Adrenal gland (tissue), 12 donors: ENCODE data around the gene BRD4. TPM values are rescaled to one million over a fixed set of nuclear protein-coding genes. Genes with fewer than 3 reads are reported as not detected.

Experiments used
- DNase-seq, 7 donors: peaks; one replicate each; pipeline ENCODE4 v3.0.0-alpha.2; 2019 to 2020
- H3K27ac ChIP-seq, 5 donors: fragments of 200-600 bp; sonication (generic) in 4 of 5; 1 replicate in 3 of 5; 2 replicates in 2 of 5; pipeline versions ENCODE4 v1.5.1 to v1.8.0; 2016 to 2020; ENCODE audit warnings: mild to moderate bottlenecking in 1 of 5
- H3K27me3 ChIP-seq: fragments of 200-600 bp; 2 replicates; pipeline ENCODE4 v1.8.0; 2021
- H3K36me3 ChIP-seq, 2 donors: fragments of 200-600 bp; replicated peaks in 1 of 2; 1 replicate in 1 of 2; 2 replicates in 1 of 2; pipeline versions ENCODE4 v1.5.1 to v1.8.0; 2018 to 2022
- H3K4me1 ChIP-seq, 2 donors: fragments of 200-600 bp; replicated peaks in 1 of 2; 1 replicate in 1 of 2; 2 replicates in 1 of 2; pipeline versions ENCODE4 v1.5.1 to v1.8.0; 2018 to 2021
- H3K4me3 ChIP-seq, 4 donors: fragments of 200-600 bp; sonication (generic) in 3 of 4; one replicate each; pipeline ENCODE4 v1.5.1; 2016 to 2018
- H3K9me3 ChIP-seq, 3 donors: fragments of 200-600 bp; sonication (generic) in 1 of 3; replicated peaks in 1 of 3; 1 replicate in 2 of 3; 2 replicates in 1 of 3; pipeline versions ENCODE4 v1.5.1 to v1.8.0; 2016 to 2021
- POLR2A ChIP-seq, 2 donors: fragments of 450-650 bp; IDR thresholded peaks; one replicate each; pipeline ENCODE4 v1.6.1; 2017; ENCODE audit warnings: antibody characterized with exemption in 2 of 2, mild to moderate bottlenecking in 2 of 2, moderate library complexity in 1 of 2
- WGBS, 4 donors: extraction: QIAGEN DNeasy Blood & Tissue Kit in 2 of 4; methylation state at CpG; one replicate each; pipeline versions ENCODE4 v1.1.5 to v1.1.7; 2013 to 2017; 5-methylcytosine and 5-hydroxymethylcytosine counted together
- intact Hi-C, 2 donors: fragments of 100-400 bp; cut with DNase I; formaldehyde crosslinking; loops; one replicate each; pipeline versions ENCODE4 v1.14.1 to v1.15.0; 2022 to 2023
- polyA plus RNA-seq, 3 donors: library from polyadenylated mRNA; stranded (reverse); fragments of 200-250 nt in 2 of 3; fragments of 350-450 nt in 1 of 3; fragmentation: Illumina TruSeq in 1 of 3; extraction: RNeasy Lipid Tissue Mini Kit (QIAGEN cat#74804) in 1 of 3; gene quantifications; one replicate each; pipeline ENCODE4 v1.2.3, GENCODE V29; 2013 to 2014
- total RNA-seq, 9 donors: library from RNA; depleted of rRNA in 4 of 9; stranded (reverse); fragments of >200 nt in 4 of 9; fragments of 120-200 nt in 1 of 9; fragmentation: NEBNext Ultra II Directional in 1 of 9; extraction: Animal tissue kit (Norgen Biotek cat#: 25700) in 1 of 9; gene quantifications; one replicate each; pipeline versions ENCODE4 v1.1.0 to v1.2.4, GENCODE V29; 2013 to 2023
- TF ChIP-seq, protein P1 (sequence below), 6 experiments: fragments of 450-650 bp in 4 of 6; fragments of 200-600 bp in 2 of 6; sonication (generic) in 1 of 6; IDR thresholded peaks; 1 replicate in 5 of 6; 2 replicates in 1 of 6; pipeline versions ENCODE4 v1.5.1 to v1.8.0; 2016 to 2021; ENCODE audit warnings: antibody characterized with exemption in 6 of 6, mild to moderate bottlenecking in 2 of 6, moderate library complexity in 1 of 6
- donor health status: healthy with polysubstance abuse.
- donor health status: Bipolar disorder and iron deficiency.
- donor health status: DM: yes; HTN: yes; CAD: no.
- donor health status: DM: no; HTN: no; CAD: no.
- donor health status: DM: no; HTN: no; CAD: no.
- donor health status: DM: yes; HTN: yes; CAD: no.

BRD4 gene
- total and polyA plus RNA-seq, 12 donors, result 10.1 to 109 (median 34.9) TPM

DNA sequence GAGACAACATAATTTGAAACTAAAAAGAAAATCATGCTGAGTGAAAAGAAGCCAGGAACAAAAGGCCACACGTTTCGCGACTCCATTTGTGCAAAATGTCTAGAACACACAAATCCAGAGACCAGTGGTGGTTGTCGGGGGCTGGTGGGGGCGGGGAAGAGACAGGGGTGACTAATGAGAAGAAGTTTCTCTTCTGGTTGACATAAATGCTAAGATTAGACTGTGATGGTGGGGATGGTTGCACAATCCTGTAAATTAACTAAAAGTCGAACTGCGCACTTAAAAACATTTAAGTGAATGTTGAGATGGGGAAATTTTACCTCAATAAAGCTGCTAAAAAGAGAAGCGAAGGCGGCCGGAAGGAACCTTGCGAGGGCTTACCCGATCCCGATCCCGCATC lies 40.1 kb upstream of the BRD4 start:
- no peak for DNase-seq
- TF ChIP-seq POLR2A (IDR thresholded peaks at IDR 0.05), result no peak
- TF ChIP-seq, protein P1, sequence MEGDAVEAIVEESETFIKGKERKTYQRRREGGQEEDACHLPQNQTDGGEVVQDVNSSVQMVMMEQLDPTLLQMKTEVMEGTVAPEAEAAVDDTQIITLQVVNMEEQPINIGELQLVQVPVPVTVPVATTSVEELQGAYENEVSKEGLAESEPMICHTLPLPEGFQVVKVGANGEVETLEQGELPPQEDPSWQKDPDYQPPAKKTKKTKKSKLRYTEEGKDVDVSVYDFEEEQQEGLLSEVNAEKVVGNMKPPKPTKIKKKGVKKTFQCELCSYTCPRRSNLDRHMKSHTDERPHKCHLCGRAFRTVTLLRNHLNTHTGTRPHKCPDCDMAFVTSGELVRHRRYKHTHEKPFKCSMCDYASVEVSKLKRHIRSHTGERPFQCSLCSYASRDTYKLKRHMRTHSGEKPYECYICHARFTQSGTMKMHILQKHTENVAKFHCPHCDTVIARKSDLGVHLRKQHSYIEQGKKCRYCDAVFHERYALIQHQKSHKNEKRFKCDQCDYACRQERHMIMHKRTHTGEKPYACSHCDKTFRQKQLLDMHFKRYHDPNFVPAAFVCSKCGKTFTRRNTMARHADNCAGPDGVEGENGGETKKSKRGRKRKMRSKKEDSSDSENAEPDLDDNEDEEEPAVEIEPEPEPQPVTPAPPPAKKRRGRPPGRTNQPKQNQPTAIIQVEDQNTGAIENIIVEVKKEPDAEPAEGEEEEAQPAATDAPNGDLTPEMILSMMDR (IDR thresholded peaks at IDR 0.05), result no peak
- no peaks in the 10 kb centered on the region for H3K27me3 ChIP-seq
- intact Hi-C loops, result loop anchor here (5.0 to 10.0 kb wide), 2 partner anchors 105 to 182 kb away; no protein-coding TSS in a partner anchor
- H3K4me1 ChIP-seq, result peaks cover 24 to 48% of the 10 kb centered on the region in 2 donors
- WGBS, 4 donors, result 89 to 95% (median 90%) methylated on average over 14 of the region's 14 CpGs
- no peaks in the 10 kb centered on the region for H3K9me3 ChIP-seq
- no peak overlapping the region for H3K4me3 ChIP-seq
- H3K36me3 ChIP-seq, result peaks cover 0 to 61% of the 10 kb centered on the region in 2 donors
- H3K27ac ChIP-seq, result no peak overlapping the region

DNA sequence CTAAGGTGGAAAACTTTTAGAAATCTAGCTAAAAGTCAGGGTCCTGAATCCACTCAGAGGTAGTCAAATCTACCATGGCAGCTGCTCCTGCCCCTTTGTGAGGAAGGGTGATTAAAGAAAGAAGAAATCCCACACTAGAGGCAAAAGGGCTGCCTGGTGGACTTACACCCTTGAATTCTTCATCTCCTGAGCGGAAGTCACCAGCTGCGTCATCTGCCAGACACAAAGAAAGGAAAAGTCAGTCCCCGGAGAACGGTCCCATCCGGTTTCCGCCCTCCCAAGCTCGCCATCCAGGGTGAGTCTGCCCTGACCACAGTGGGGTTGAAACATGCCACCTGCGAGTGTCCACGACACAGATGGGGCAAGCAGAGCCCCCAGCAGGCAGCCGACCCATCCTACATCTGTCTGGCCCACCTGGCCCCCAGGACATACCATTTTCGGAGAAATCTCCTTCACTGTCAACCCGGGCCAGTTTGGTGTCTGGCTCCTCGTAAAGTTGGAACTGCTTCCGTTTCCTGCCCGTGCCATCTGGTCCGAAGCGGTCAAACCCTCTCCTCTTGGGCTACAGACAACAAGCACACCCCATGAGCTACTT lies 39.5 kb upstream of the BRD4 start:
- no peaks in the 10 kb centered on the region for H3K9me3 ChIP-seq
- H3K4me1 ChIP-seq, result peaks cover 28 to 48% of the 10 kb centered on the region in 2 donors
- no peak overlapping the region for H3K27ac ChIP-seq
- H3K36me3 ChIP-seq, result peaks cover 0 to 67% of the 10 kb centered on the region in 2 donors
- no peak overlapping the region for H3K4me3 ChIP-seq
- intact Hi-C loops, result loop anchor here (5.0 to 10.0 kb wide), 2 partner anchors 105 to 183 kb away; no protein-coding TSS in a partner anchor
- TF ChIP-seq, protein P1 (IDR thresholded peaks at IDR 0.05), result no peak
- TF ChIP-seq POLR2A (IDR thresholded peaks at IDR 0.05), result no peak
- H3K27me3 ChIP-seq, result no peaks in the 10 kb centered on the region
- 91 to 97% (median 93%) methylated on average over 14 to 17 of the region's 17 CpGs for WGBS, 4 donors
- DNase-seq, result no peak

DNA sequence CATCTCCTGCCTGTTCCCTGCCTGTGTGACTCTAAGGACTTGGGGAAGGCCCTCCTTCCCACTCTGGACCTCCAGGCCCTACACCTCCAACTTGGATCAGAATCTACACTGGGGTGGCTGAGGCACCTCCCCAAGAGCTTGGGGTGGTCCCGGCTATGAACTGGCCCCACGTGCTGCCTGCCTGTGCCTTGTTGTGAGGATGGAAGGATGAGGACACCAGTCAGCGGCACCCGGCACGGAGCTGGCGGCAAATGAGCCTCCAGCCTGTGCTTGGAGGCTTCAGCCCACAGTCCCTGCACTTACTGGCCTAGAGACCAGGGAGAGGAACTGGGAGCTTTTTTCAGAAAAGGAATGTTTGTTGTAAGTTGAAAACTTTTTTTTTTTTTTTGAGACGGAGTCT lies 38.8 kb upstream of the BRD4 start:
- Histone ChIP-seq H3K27me3 (no peaks in the 10 kb centered on the region), H3K9me3 (no peaks in the 10 kb centered on the region), H3K4me3 (no peak overlapping the region), H3K4me1 (peaks cover 29 to 42% of the 10 kb centered on the region in 2 donors), H3K36me3 (peaks cover 0 to 75% of the 10 kb centered on the region in 2 donors), H3K27ac (no peak overlapping the region)
- TF ChIP-seq, protein P1 (IDR thresholded peaks at IDR 0.05), result no peak
- no peak for TF ChIP-seq POLR2A (IDR thresholded peaks at IDR 0.05)
- WGBS, 4 donors, result 92 to 96% (median 94%) methylated on average over 7 of the region's 7 CpGs
- no peak for DNase-seq
- intact Hi-C loops, result loop anchor here (5.0 to 10.0 kb wide), 2 partner anchors 104 to 184 kb away; no protein-coding TSS in a partner anchor

DNA sequence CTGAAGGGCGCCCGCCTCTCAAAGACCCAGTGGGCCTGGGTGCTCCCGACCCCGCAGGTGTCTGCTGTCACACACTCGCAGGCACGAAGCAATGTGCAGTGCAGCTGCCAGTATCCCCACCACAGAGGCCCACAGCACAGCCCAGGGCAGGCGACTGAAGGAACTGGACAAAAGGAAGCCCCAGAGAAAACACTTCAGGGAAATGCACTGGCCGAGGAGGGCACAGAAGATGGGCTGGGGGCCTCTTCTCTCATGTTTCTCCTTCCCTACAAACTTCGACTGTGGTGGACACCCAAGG lies 37.2 kb upstream of the BRD4 start:
- Histone ChIP-seq H3K27ac (no peak overlapping the region), H3K4me3 (no peak overlapping the region), H3K36me3 (peaks cover 0 to 88% of the 10 kb centered on the region in 2 donors), H3K9me3 (no peaks in the 10 kb centered on the region), H3K27me3 (no peaks in the 10 kb centered on the region), H3K4me1 (peaks cover 19 to 26% of the 10 kb centered on the region in 2 donors)
- DNase-seq, result no peak
- intact Hi-C loops, result no loop called here
- WGBS, 4 donors, result 90 to 93% (median 92%) methylated on average over 4 to 9 of the region's 9 CpGs
- TF ChIP-seq, protein P1 (IDR thresholded peaks at IDR 0.05), result no peak
- no peak for TF ChIP-seq POLR2A (IDR thresholded peaks at IDR 0.05)
